Dedifferentiated amniotic fluid mesenchymal stem cell (primary cell): Measurements from ENCODE around the gene KIAA0825.
"Not testable (repeated sequence)": the region's sequence is repeated elsewhere in the genome, so short reads cannot be mapped to it uniquely, and the experiment has no call there.

ENCODE experiments used
- DNase-seq: peaks from one replicate; pipeline ENCODE4 v3.0.0-alpha.2; 2016; ENCODE audit errors: extremely low spot score

The KIAA0825 gene

GRCh38 chr5:94573349-94573748, 45.1 kb downstream of the KIAA0825 start:
- not testable (repeated sequence) for DNase-seq

GRCh38 chr5:94571415-94571814, 47.0 kb downstream of the KIAA0825 start:
- DNase-seq, result no peak

- no peak for DNase-seq
Measured at GRCh38 chr5:94564812-94565211, 53.6 kb downstream of the KIAA0825 start.

- DNase-seq, result no peak
Measured at GRCh38 chr5:94562327-94562971, 56.0 kb downstream of the KIAA0825 start.

GRCh38 chr5:94558028-94558427, 60.4 kb downstream of the KIAA0825 start:
- no peak for DNase-seq

- no peak for DNase-seq
Measured at GRCh38 chr5:94551858-94552257, 66.5 kb downstream of the KIAA0825 start.

DNA sequence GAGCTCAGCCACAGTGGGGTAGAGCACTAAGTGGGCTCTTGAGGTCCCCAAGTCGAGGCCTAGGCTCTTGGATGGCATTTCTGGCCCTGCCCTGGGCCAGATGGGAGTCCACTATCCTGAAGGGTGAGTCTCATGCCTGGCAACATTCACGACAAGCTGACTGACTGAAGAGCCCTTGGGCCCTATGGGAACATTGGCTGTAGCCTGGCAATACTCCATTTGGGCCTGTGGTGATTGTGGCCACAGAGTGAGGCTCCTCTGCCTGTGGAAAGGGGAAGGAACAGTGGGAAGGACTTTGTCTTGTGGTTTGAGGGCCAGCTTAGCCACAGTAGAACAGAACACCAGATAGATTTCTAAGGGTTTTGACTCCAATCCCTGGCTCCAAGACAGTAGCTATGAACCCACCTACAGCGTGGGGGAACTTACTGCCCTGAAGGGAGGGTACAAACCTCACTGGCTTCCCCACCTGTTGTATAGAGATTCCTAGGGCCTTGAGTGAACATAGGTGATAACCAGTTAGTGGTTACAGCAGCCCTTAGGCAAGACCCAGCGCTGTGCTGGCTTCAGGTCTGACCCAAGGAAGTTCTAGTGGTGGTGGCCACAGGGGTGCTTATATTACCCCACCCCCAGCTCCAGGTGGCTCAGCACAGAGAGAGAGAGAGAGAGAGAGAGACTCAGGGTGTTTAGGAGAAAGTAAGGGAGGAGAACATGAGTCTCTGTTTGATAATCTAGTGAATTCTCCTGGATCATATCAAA, 72.4 kb downstream of the KIAA0825 start:
- no peak for DNase-seq

- DNase-seq, result no peak
Measured at GRCh38 chr5:94544875-94545547, 73.4 kb downstream of the KIAA0825 start.

- no peak for DNase-seq
Measured at GRCh38 chr5:94544031-94544650, 74.3 kb downstream of the KIAA0825 start.

GRCh38 chr5:94540856-94541494, 77.4 kb downstream of the KIAA0825 start:
- no peak for DNase-seq

DNA sequence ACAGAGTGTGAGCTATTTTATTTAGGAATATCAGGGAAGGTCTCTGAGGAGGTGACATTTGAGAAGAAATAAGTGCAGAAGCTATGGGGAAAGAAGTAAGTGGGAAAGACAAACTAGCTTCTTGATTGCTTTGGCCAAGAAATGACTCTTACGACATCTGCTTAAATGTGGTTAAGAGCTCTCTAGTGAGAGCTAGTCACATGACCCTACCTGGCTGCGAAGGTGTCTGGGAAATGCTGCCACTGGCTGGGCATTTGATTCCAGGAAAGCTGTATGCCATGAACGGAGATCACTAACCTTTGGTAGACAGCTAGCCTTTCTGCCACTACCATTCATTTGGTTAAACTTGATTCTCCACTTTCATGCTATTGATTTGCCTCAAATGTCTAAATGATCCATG, 80.1 kb downstream of the KIAA0825 start:
- no peak for DNase-seq

- DNase-seq, result no peak
Measured at GRCh38 chr5:94526706-94527105, 91.7 kb downstream of the KIAA0825 start.

DNA sequence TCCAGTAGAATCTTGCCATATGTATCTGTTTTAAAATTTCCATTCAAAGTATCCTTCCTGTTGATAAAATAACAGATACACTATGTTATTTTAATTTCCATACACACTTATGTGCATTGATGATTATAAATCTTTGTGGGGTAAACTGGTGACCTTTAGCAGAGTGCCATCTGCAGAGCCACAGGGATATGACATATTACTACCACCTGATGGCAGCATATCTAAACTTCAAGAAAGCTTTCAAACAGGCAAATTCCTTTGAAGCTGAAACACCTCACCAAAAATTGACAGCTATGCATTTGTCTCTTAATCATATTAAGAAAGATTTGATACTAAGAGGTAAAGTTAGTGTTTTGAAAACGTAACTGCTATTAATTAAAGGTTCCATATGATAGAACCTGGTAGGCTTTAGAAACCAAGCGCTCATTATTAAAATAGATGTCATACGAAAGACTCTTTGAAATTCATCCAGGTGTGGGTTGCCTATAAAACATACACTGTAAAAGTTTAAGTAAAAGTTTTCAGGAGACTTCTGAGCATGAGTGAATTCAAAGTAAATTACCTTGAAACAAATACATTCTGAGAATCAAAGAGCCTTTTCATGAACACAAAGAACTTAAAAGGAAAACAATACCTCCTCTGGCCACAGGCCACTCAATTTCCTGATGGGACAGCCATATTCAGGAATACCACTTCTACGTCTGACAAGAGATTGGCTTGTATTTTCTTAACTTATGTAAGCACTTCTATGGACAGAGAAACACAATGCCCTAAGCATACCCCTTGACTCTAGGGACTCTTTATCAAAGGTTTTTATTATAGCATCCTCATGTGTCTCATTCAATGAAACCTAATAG, 93.3 kb downstream of the KIAA0825 start:
- peak; percentile 22 for DNase-seq

DNA sequence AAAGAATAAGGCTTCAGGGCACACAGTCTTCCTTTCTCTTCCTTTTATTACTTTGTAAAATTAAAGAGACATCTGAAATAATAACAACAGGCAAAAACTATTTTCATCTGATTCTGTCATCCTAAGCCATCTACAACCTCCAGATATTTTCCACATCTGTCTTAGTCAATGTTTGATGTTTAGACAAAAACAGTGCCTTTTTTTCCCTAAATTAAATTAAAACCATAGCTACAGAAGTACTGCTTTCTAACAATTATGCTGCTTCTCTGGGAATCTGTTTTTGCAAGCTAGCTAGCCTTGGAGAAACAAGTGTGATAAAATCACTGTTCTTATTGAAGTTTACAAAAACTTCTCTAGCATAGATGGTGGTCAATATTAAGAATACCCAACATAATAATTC, 95.4 kb downstream of the KIAA0825 start:
- DNase-seq, result no peak

DNA sequence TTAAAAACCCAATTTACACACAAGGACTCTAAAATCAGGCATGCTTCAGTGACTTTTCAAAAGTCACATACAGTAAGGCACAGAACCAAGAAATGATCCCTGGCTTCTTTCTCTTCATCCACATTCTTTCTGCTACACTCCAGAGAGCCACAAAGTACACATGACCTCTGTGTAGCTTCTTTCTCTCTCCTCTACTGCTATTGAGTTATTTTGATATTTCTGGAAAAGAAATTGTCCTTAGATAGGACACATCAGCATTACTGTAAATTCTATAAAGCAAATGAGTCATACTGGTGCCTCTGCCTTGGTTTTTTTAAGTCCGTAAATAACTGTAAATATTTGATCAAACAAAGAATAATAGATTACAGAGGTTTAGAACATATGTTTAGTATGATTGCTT, 96.3 kb downstream of the KIAA0825 start:
- DNase-seq, result no peak

- DNase-seq, result no peak
Measured at GRCh38 chr5:94517490-94518488, 100.6 kb downstream of the KIAA0825 start.

DNA sequence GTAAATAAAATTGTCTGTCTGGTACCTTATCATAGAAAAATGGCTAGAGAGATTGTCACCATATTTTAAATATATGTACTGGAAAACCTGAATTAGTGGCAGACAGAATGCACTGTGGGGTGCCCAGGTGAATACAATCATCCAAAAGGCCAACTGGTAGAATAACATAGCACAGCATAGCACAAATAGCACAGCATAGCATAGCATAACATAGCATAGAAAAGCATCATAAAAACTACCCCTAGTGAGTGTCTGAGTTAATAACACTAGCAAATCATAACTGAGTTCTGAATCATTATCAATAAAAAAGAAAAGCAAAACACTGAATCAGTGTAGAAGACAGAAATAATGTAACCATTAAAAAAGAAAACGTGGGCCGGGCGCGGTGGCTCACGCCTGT, 102.3 kb downstream of the KIAA0825 start:
- DNase-seq, result no peak

DNA sequence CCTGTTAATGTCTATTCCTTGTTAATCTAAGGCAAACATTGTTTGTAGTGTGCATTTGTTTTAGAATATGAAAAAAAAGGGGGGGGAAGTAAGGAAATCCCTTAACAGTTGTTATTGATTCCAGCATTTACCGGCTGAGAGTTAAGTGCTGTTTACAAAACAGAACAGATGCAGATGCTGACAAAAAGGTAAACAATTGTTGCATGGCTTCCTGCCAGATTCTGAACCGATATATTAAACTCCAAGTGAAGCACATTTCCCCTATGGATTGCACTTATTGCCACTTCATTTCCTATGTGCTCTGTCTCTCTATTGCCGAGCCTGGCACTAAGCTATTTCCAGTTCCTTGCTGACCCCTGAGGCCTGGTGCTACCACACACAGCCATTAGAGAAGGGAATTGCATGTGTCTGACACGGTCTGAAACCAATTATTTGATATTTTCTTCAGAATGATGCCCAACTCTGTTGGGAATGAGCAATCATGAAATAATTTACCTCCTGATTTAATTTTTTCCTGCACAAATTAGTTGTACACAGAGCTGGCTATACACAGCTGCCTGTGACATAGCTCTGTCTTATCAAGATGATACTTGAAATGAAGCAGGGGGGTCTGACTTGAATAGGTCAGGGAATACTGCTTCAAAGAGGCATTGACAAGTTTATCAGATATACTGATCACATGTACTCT, 109.8 kb downstream of the KIAA0825 start:
- no peak for DNase-seq
